A673 (cell line): ENCODE measurements around the gene EPAS1.

Experiments
- EZH2 ChIP-seq: fragments of 200-600 bp; sonication (generic); IDR thresholded peaks from 2 replicates; pipeline ENCODE4 v1.6.1; 2017; ENCODE audit warnings: borderline replicate concordance, low read depth, mild to moderate bottlenecking, mixed read lengths, antibody characterized with exemption, low read length; ENCODE audit not compliant: poor library complexity, severe bottlenecking
- TF ChIP-seq, protein P1 (sequence below): fragments of 300-800, 200-600 bp; sonication (generic); conservative IDR thresholded peaks from 2 replicates; pipeline ENCODE4 v1.5.1; 2017; ENCODE audit warnings: low read depth, mild to moderate bottlenecking, antibody characterized with exemption, low read length, moderate library complexity, mixed read lengths

DNA sequence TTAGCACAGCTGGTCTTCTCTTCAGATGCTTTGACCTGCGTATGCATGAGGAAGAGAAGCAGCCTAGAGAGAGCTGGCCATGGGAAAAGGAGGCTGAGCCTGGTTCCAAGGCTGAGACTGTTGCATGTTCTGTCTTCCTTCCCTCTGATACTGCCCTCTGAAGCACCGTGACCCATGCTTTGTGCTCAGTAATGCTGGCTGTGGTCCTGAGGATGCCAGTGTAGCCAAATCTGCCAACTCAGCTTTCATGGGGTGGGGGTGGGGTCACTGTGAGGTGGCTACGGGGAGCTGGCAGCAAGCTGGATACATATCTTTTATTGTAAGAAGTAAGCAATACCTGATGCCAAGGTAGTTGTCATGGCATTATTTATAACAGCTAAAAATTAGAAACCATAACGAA, 41.5 kb downstream of the EPAS1 start:
- TF ChIP-seq, protein P1, sequence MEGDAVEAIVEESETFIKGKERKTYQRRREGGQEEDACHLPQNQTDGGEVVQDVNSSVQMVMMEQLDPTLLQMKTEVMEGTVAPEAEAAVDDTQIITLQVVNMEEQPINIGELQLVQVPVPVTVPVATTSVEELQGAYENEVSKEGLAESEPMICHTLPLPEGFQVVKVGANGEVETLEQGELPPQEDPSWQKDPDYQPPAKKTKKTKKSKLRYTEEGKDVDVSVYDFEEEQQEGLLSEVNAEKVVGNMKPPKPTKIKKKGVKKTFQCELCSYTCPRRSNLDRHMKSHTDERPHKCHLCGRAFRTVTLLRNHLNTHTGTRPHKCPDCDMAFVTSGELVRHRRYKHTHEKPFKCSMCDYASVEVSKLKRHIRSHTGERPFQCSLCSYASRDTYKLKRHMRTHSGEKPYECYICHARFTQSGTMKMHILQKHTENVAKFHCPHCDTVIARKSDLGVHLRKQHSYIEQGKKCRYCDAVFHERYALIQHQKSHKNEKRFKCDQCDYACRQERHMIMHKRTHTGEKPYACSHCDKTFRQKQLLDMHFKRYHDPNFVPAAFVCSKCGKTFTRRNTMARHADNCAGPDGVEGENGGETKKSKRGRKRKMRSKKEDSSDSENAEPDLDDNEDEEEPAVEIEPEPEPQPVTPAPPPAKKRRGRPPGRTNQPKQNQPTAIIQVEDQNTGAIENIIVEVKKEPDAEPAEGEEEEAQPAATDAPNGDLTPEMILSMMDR: no peak
- TF ChIP-seq EZH2: no peak
